Measurements from ENCODE around the gene RPS4Y1.
"Not testable (repeated sequence)": the region's sequence is repeated elsewhere in the genome, so short reads cannot be mapped to it uniquely, and the experiment has no call there.

Gene RPS4Y1

DNA sequence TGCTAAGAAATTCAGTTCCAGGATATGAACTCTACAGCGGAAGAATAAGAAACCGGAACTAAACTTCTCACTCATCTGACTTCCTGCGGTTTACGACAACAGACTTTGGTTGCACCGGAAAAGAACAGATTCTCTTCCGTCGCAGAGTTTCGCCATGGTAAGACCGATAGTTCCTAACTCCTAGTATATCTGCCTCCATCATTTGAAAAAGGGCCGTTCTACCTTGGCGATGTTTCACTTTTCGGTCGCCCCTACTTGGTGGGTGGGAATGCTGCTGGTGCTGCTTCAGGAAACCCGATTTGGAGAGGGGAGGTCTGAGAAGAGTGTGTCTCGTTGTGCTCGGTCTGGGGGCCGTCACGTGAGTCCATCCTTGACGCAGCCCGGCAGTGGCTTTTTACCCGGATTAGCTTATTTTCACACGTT, at the start of gene RPS4Y1:
Gene RPS4Y1, plus strand, starts transcription at position 132 of the 423 bp plus-strand sequence. Its CDS starts 23 bp downstream, at position 155.
- in situ Hi-C loops (cut with HindIII; ENCODE audit: low pct_unique_long_range_greater_than_20kb, low sequenced_read_pairs): no loop called here
- no peak for DNase-seq (ENCODE audit: low read depth in 1 of 2, low spot score in 1 of 2)
- no peak for TF ChIP-seq JUND (IDR thresholded peaks at IDR 0.05; ENCODE audit: low read depth)

DNA sequence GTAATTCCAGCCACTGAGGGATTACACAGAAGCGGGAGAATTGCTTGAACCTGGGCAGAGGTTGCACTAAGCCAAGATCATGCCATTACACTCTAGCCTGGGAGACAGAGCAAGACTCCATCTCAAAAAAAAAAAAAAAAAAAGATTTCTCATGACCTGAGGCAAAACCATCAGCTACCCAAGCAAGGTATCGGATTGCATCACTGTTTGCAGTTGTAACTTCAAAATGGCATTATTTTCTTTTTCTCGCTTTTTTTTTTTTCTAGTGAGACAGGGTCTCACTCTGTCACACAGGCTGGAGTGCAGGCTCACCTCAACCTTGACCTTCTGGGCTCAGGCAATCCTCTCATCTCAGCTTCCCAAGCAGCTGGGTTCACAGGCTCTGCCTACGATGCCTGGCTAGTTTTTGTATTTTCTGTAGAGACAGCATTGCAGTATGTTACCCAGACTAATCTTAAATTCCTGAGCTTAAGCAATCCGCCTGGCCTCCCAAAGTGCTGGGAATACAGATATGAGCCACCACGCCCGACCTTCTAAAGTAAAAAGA, 44.4 kb upstream of the RPS4Y1 start:
- TF ChIP-seq JUND (IDR thresholded peaks at IDR 0.05; ENCODE audit: low read depth): no peak
- in situ Hi-C loops (cut with HindIII; ENCODE audit: low pct_unique_long_range_greater_than_20kb, low sequenced_read_pairs): no loop called here
- no peak for DNase-seq (ENCODE audit: low read depth in 1 of 2, low spot score in 1 of 2)

DNA sequence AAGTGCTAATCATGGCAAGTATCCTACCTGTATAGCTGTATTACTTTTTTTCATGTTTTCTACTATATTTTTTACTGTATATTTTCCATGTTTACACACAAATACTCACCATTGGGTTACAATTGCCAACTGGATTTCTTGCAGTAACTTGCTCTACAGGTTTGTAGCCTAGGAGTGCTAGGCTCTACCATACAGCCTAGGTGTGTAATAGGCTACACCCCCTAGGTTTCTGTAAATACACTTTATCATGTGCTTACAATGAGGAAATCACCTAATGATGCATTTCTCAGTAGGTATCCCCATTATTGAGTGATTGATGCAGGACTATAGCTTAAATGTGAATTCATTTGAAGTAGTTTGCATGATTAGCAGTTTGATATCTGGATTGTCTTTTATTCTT, 43.4 kb upstream of the RPS4Y1 start:
- in situ Hi-C loops (cut with HindIII; ENCODE audit: low pct_unique_long_range_greater_than_20kb, low sequenced_read_pairs): no loop called here
- TF ChIP-seq JUND (IDR thresholded peaks at IDR 0.05; ENCODE audit: low read depth): no peak
- DNase-seq (ENCODE audit: low read depth in 1 of 2, low spot score in 1 of 2): no peak

DNA sequence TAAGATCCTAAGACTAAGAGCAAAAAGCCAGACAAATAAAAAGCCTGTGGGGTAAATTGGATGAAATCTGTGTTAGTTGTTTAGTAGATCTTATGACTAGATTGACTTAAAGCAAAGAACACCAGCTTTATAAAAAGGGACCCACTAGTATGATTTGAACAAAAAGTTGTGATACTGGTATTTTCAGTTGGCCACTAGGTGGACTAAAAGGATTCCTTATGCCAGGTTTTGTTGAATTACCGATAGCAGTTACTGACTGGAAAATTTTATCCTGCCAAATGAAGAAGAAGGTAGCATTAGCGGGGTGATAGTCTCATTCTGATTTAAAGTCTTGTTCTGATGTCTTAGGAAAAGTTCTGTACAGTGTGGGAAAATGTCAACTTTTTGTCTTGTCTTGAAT, 41.2 kb upstream of the RPS4Y1 start:
- no peak for TF ChIP-seq JUND (IDR thresholded peaks at IDR 0.05; ENCODE audit: low read depth)
- in situ Hi-C loops (cut with HindIII; ENCODE audit: low pct_unique_long_range_greater_than_20kb, low sequenced_read_pairs): no loop called here
- DNase-seq (ENCODE audit: low read depth in 1 of 2, low spot score in 1 of 2): no peak

DNA sequence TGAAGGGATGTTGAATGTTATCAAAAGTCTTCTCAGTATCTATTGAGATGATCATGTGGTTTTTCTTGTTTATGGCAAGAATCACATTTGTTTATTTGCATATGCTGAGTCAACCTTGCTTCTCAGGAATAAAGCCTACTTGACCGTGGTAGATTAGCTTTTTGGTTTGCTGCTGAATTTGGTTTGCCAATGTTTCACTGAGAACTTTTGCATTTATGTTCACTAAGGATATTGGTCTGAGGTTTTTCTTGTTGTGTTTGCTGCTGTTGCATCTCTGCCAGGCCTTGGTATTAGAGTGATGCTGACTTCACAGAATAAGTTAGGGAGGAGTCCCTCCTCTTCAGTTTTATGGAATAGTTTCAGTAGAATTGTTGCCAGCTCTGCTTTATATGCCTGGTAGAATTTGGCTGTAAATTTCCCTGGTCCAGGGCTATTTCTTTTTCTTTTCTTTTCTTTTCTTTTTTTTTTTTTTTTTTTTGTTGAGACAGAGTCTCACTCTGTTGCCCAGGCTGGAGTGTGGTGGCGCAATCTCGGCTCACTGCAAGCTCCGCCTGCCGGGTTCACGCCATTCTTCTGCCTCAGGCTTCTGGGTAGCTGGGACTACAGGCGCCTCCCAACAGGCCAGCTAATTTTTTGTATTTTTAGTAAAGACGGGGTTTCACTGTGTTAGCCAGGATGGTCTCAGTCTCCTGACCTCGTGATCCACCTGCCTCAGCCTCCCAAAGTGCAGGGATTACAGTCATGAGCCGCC, 24.1 kb upstream of the RPS4Y1 start:
- DNase-seq (ENCODE audit: low read depth in 1 of 2, low spot score in 1 of 2); in situ Hi-C loops (cut with HindIII; ENCODE audit: low pct_unique_long_range_greater_than_20kb, low sequenced_read_pairs): not testable (repeated sequence)

DNA sequence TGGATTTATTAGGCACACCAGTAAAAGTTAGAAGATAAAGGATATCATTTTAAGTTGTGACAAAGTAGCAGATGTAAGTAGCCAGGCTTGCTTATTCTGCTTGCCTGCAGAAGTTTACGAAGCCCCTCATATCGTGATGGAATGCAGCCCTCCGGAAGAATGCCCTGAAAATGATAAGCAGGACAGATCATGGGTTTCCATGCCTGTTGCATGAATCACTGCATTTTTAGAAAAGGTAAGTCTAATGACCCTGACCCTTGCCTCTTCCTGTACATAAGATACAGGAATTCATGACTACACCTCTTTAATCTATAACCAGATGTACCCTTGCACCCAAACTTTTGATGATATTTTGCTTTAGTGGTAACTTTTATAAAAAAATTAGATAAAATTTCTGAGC, 16.9 kb upstream of the RPS4Y1 start:
- TF ChIP-seq JUND (IDR thresholded peaks at IDR 0.05; ENCODE audit: low read depth): no peak
- DNase-seq (ENCODE audit: low read depth in 1 of 2, low spot score in 1 of 2): no peak
- in situ Hi-C loops (cut with HindIII; ENCODE audit: low pct_unique_long_range_greater_than_20kb, low sequenced_read_pairs): no loop called here

DNA sequence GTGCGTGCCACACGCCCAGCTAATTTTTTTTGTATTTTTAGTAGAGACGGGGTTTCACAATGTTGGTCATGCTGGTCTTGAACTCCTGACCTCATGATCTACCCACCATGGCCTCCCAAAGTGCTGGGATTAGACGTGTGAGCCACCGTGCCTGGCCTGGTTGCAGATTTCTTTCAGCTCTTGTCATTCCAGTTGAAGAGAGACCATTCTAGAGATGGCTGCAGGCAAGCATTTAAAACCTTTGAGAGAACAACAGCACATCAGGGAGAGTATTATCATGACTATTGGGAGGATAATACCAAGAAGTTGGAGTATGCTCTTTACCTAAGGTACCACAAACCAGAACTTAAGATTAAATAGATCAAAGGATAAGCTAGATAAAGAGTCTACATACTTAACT, 12.9 kb upstream of the RPS4Y1 start:
- no peak for TF ChIP-seq JUND (IDR thresholded peaks at IDR 0.05; ENCODE audit: low read depth)
- no peak for DNase-seq (ENCODE audit: low read depth in 1 of 2, low spot score in 1 of 2)
- in situ Hi-C loops (cut with HindIII; ENCODE audit: low pct_unique_long_range_greater_than_20kb, low sequenced_read_pairs): no loop called here

DNA sequence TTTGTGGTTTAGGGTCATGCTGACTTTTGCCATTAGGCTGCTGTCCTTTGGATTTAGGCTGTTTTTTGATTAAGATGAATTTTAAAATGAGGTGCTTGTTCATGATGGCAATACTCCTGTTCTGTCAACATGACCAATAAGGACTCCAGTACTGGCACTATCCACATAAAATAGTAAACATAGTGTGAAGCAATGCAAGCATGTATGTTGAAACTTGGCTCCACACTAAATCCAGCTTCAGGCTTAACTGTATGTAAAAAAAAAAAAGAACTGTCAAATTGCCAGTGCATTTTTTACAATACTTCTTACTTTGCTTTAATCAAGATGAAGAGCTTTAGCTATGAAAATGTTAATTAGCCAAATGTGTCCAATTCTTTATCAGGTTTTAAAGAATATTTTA, 6.2 kb upstream of the RPS4Y1 start:
- TF ChIP-seq JUND (IDR thresholded peaks at IDR 0.05; ENCODE audit: low read depth): no peak
- DNase-seq (ENCODE audit: low read depth in 1 of 2, low spot score in 1 of 2): no peak
- in situ Hi-C loops (cut with HindIII; ENCODE audit: low pct_unique_long_range_greater_than_20kb, low sequenced_read_pairs): no loop called here

DNA sequence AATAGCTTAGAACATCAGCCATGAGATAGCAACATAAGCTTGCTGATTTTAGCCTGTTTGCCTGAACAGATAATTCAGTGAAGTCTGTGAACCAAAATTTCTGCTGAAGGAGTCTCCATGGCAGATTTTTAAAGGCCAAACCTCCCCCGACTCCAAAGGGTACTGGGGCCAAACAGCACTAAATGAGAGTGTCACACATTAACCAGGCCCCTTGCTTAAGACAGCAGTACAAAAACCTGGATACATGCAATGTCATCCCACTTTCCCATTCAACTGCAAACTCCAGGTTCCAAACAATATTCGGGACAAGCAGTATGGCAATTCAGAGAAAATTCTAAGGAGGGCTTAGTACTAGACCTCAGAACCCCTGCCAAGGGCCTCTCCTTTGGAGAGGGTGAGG, 4.3 kb upstream of the RPS4Y1 start:
- DNase-seq (ENCODE audit: low read depth in 1 of 2, low spot score in 1 of 2): no peak
- in situ Hi-C loops (cut with HindIII; ENCODE audit: low pct_unique_long_range_greater_than_20kb, low sequenced_read_pairs): no loop called here
- TF ChIP-seq JUND (IDR thresholded peaks at IDR 0.05; ENCODE audit: low read depth): no peak

DNA sequence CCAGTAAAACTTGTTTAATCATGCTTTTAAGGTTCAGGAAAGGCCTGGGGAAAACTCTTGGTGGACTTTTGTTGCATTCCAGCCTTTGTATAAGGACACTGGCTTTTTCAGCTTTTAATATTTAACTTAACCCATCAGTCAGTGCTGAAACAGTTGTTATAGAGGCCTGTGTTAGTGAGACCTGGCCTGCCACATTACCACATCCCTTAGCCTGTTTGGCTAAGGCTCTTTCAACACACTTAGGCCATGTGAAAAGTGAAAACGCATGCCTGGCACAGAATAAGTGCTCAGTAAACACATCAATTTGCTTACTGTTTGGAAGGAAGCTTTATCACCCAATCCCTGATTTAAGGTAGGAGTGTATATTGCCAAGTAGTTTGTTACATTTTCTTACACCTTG, 3.5 kb upstream of the RPS4Y1 start:
- in situ Hi-C loops (cut with HindIII; ENCODE audit: low pct_unique_long_range_greater_than_20kb, low sequenced_read_pairs): no loop called here
- no peak for TF ChIP-seq JUND (IDR thresholded peaks at IDR 0.05; ENCODE audit: low read depth)
- DNase-seq (ENCODE audit: low read depth in 1 of 2, low spot score in 1 of 2): no peak

DNA sequence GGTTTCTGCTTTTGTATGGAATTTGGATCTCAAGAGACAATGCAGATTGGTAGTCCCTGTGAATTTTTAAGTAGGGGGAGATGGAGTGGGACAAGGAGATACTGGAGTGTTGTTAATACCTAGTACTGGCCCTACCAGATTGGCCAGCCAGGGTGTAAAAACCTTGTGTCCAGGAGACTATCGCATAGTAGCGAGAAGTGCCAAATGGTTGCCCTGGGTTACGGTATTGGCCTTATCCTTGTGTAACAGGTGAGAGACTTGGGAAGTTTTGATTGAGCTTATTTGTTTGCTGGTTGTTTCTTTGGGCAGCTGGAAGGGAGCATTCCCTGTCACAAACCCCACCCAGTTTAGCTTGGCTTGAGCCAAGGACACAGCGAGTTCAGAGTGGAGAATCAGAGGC, 5.4 kb downstream of the RPS4Y1 start:
- no peak for DNase-seq (ENCODE audit: low read depth in 1 of 2, low spot score in 1 of 2)
- in situ Hi-C loops (cut with HindIII; ENCODE audit: low pct_unique_long_range_greater_than_20kb, low sequenced_read_pairs): no loop called here
- TF ChIP-seq JUND (IDR thresholded peaks at IDR 0.05; ENCODE audit: low read depth): no peak

DNA sequence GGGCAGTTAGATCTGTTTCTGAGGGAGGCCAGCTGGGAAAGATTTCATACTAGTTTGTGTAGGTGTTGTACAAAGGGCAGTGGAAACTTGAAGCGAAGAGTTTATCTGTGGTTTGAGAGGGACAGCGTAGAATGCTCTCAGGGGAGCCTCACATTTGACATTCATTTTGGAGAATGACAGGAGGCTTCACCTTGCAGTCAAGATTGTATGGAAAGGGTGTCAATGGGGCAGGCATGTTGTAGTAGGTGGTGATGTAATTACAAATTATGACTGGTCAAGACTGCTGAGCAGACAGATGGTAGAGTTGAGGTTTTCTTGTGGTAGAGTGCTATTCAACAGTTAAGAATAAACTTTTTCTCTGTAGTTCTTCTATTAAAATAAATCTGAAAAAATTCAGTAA, 7.0 kb downstream of the RPS4Y1 start:
- in situ Hi-C loops (cut with HindIII; ENCODE audit: low pct_unique_long_range_greater_than_20kb, low sequenced_read_pairs): no loop called here
- TF ChIP-seq JUND (IDR thresholded peaks at IDR 0.05; ENCODE audit: low read depth): no peak

DNA sequence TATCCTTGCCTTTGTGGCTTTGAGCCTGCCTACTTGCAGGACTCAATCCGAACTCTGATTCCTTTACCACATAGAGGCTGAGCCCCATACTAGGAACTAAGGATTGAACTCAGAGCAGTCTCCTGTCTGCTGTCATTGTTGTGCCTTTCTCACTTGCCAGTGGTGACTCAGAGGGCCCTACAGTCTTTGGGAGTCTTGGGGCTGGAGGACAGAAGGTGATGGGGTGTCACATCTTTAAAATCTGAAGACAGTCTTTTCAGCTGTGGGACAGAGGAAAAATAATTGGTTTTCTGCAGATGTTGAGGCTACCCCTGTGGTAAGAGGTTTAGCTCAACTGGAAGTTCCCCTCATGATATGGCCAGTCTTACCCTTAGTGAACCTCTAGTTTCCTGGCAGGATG, 8.0 kb downstream of the RPS4Y1 start:
- TF ChIP-seq JUND (IDR thresholded peaks at IDR 0.05; ENCODE audit: low read depth): no peak
- in situ Hi-C loops (cut with HindIII; ENCODE audit: low pct_unique_long_range_greater_than_20kb, low sequenced_read_pairs): no loop called here
- no peak for DNase-seq (ENCODE audit: low read depth in 1 of 2, low spot score in 1 of 2)

More for the DNA sequence above, 7.0 kb downstream of the RPS4Y1 start:
- DNase-seq (ENCODE audit: low read depth in 1 of 2, low spot score in 1 of 2): no peak
